H1 (cell line): ENCODE measurements around the gene EFCAB8. TPM values are rescaled to one million over a fixed set of nuclear protein-coding genes. Genes with fewer than 3 reads are reported as not detected.

Experiments used
- CTCF ChIA-PET: fragments of 300-600 bp; sonication (Branson Sonifier 250); formaldehyde crosslinking; loops from one replicate; lab custom pipeline; 2021; ENCODE audit not compliant: partially characterized antibody; lab: Charles Lee
- POLR2A ChIA-PET: fragments of 300-600 bp; sonication (Branson Sonifier 250); formaldehyde crosslinking; loops from one replicate; lab custom pipeline; 2021; ENCODE audit warnings: inconsistent platforms; ENCODE audit not compliant: partially characterized antibody; lab: Charles Lee
- DNase-seq, 2 experiments: peaks; one replicate each; pipeline versions ENCODE4 v3.0.0 to v3.0.0-alpha.2; 2010 to 2022; ENCODE audit warnings: low spot score in 2 of 2, low read depth in 1 of 2, mixed read lengths in 1 of 2
- FAIRE-seq: peaks from 2 replicates; lab custom pipeline; 2011; peaks lifted over from hg19 to GRCh38; lab: Jason Lieb, UNC
- H2AFZ ChIP-seq: 2 replicates; pipeline ENCODE4 v1.8.1; 2012; ENCODE audit warnings: low read length, inconsistent platforms
- H2AK5ac ChIP-seq: 2 replicates; pipeline ENCODE4 v1.6.1; 2013; ENCODE audit warnings: low read depth, low read length
- H2BK120ac ChIP-seq: replicated peaks from 2 replicates; pipeline ENCODE3; 2013; ENCODE audit warnings: low read depth, low read length, inconsistent platforms
- H2BK12ac ChIP-seq: 2 replicates; pipeline ENCODE4 v1.6.1; 2013; ENCODE audit warnings: low read depth, low read length
- H2BK15ac ChIP-seq: 2 replicates; pipeline ENCODE4 v1.6.1; 2013; ENCODE audit warnings: low read length
- H2BK20ac ChIP-seq: 2 replicates; pipeline ENCODE4 v1.6.1; 2013; ENCODE audit warnings: low read length
- H2BK5ac ChIP-seq: 2 replicates; pipeline ENCODE4 v1.6.1; 2013; ENCODE audit warnings: low read depth, low read length
- H3K14ac ChIP-seq: 2 replicates; pipeline ENCODE4 v1.6.1; 2013; ENCODE audit warnings: inconsistent platforms; ENCODE audit not compliant: insufficient read length
- H3K18ac ChIP-seq: 2 replicates; pipeline ENCODE4 v1.6.1; 2013; ENCODE audit warnings: low read length; ENCODE audit errors: extremely low read depth
- H3K23ac ChIP-seq: 2 replicates; pipeline ENCODE4 v1.6.1; 2013; ENCODE audit warnings: inconsistent platforms; ENCODE audit not compliant: insufficient read length
- H3K23me2 ChIP-seq: 2 replicates; pipeline ENCODE4 v1.6.1; 2013; ENCODE audit warnings: low read depth, low read length
- H3K27ac ChIP-seq: 2 replicates; pipeline ENCODE4 v1.6.1; 2011; ENCODE audit warnings: low read depth, low read length, inconsistent platforms
- H3K27me3 ChIP-seq, 4 experiments: replicated peaks in 1 of 4; 1 replicate in 1 of 4; 2 replicates in 3 of 4; pipeline versions ENCODE4 v1.6.1 to v1.8.1; 2011 to 2013; ENCODE audit warnings: low read length in 3 of 4, mild to moderate bottlenecking in 3 of 4, inconsistent platforms in 2 of 4, mixed read lengths in 2 of 4, moderate library complexity in 1 of 4; ENCODE audit not compliant: control insufficient read depth in 3 of 4, insufficient read depth in 3 of 4; ENCODE audit errors: extremely low read depth in 1 of 4
- H3K36me3 ChIP-seq, 4 experiments: 2 replicates each; pipeline versions ENCODE4 v1.6.1 to v1.8.1; 2011 to 2013; ENCODE audit warnings: mild to moderate bottlenecking in 4 of 4, low read length in 3 of 4, moderate library complexity in 2 of 4, control low read depth in 1 of 4, inconsistent platforms in 1 of 4; ENCODE audit not compliant: insufficient read depth in 4 of 4, control insufficient read depth in 2 of 4
- H3K4ac ChIP-seq: replicated peaks from 2 replicates; pipeline ENCODE3; 2013; ENCODE audit warnings: low read length, low read depth, mixed read lengths, inconsistent platforms; ENCODE audit not compliant: insufficient read length
- H3K4me1 ChIP-seq, 4 experiments: replicated peaks in 1 of 4; 1 replicate in 1 of 4; 2 replicates in 3 of 4; pipeline versions ENCODE4 v1.6.1 to v1.8.1; 2011 to 2013; ENCODE audit warnings: low read length in 3 of 4, inconsistent platforms in 2 of 4, mixed read lengths in 1 of 4; ENCODE audit not compliant: insufficient read depth in 4 of 4, control insufficient read depth in 3 of 4
- H3K4me2 ChIP-seq, 2 experiments: 2 replicates each; pipeline versions ENCODE4 v1.6.1 to v1.8.1; 2011 to 2013; ENCODE audit warnings: low read depth in 2 of 2, low read length in 2 of 2, control low read depth in 1 of 2, inconsistent platforms in 1 of 2, mild to moderate bottlenecking in 1 of 2; ENCODE audit not compliant: insufficient read depth in 1 of 2
- H3K4me3 ChIP-seq, 4 experiments: fragments of 200-600, 300-600 bp in 1 of 4; sonication (generic), shearing (Covaris generic), sonication (Bioruptor Twin) in 1 of 4; 2 replicates each; pipeline versions ENCODE4 v1.5.1 to v1.8.1; 2011 to 2016; ENCODE audit warnings: low read length in 4 of 4, low read depth in 3 of 4, control low read depth in 2 of 4, inconsistent platforms in 2 of 4, mild to moderate bottlenecking in 2 of 4, mixed read lengths in 1 of 4, moderate library complexity in 1 of 4; ENCODE audit not compliant: insufficient read depth in 2 of 4; ENCODE audit errors: extremely low read depth in 1 of 4
- H3K56ac ChIP-seq: replicated peaks from 2 replicates; pipeline ENCODE3; 2013; ENCODE audit warnings: low read depth, mild to moderate bottlenecking, mixed read lengths, low read length, inconsistent platforms; ENCODE audit not compliant: insufficient read length
- H3K79me1 ChIP-seq: 2 replicates; pipeline ENCODE4 v1.6.1; 2013; ENCODE audit warnings: low read depth, low read length, control low read depth
- H3K79me2 ChIP-seq, 2 experiments: 2 replicates each; pipeline versions ENCODE4 v1.6.1 to v1.8.1; 2012 to 2013; ENCODE audit warnings: low read length in 2 of 2, mild to moderate bottlenecking in 2 of 2, inconsistent platforms in 1 of 2; ENCODE audit not compliant: insufficient read depth in 2 of 2, control insufficient read depth in 1 of 2
- H3K9ac ChIP-seq, 4 experiments: replicated peaks in 1 of 4; 1 replicate in 1 of 4; 2 replicates in 3 of 4; pipeline versions ENCODE4 v1.6.1 to v1.8.1; 2011 to 2013; ENCODE audit warnings: low read depth in 3 of 4, low read length in 3 of 4, control low read depth in 2 of 4, mild to moderate bottlenecking in 2 of 4, moderate library complexity in 2 of 4, inconsistent platforms in 1 of 4; ENCODE audit errors: extremely low read depth in 1 of 4
- H3K9me3 ChIP-seq, 2 experiments: 2 replicates each; pipeline versions ENCODE4 v1.6.1 to v1.8.1; 2012 to 2013; ENCODE audit warnings: mild to moderate bottlenecking in 2 of 2, moderate library complexity in 2 of 2, control low read depth in 1 of 2, inconsistent platforms in 1 of 2, low read depth in 1 of 2, low read length in 1 of 2, mixed read lengths in 1 of 2; ENCODE audit not compliant: insufficient read depth in 2 of 2
- H4K20me1 ChIP-seq, 2 experiments: replicated peaks in 1 of 2; 2 replicates each; pipeline versions ENCODE3 to v1.8.1; 2011 to 2013; ENCODE audit warnings: inconsistent platforms in 2 of 2, low read length in 2 of 2, mild to moderate bottlenecking in 1 of 2; ENCODE audit not compliant: insufficient read depth in 2 of 2, control insufficient read depth in 1 of 2
- H4K5ac ChIP-seq: 2 replicates; pipeline ENCODE4 v1.6.1; 2013; ENCODE audit warnings: low read length, low read depth, mixed read lengths, inconsistent platforms; ENCODE audit not compliant: insufficient read length
- H4K8ac ChIP-seq: 2 replicates; pipeline ENCODE4 v1.8.0; 2013; ENCODE audit warnings: mild to moderate bottlenecking, moderate library complexity, low read length, inconsistent platforms; ENCODE audit not compliant: insufficient read depth; ENCODE audit errors: extremely low read depth
- H4K91ac ChIP-seq: replicated peaks from 2 replicates; pipeline ENCODE3; 2013; ENCODE audit warnings: low read length, mixed read lengths, inconsistent platforms; ENCODE audit not compliant: insufficient read length
- BACH1 ChIP-seq: IDR thresholded peaks from 2 replicates; pipeline ENCODE4 v1.6.1; 2012; ENCODE audit warnings: low read length, improper control_type of control experiment
- CBX8 ChIP-seq: fragments of 300-800, 300-1000 bp; sonication (generic); IDR thresholded peaks from 2 replicates; pipeline ENCODE4 v1.7.1; 2016; ENCODE audit warnings: low read depth, low read length, borderline replicate concordance
- CREB1 ChIP-seq: IDR thresholded peaks from 2 replicates; pipeline ENCODE4 v1.6.1; 2012; ENCODE audit warnings: inconsistent platforms
- POLR2A ChIP-seq, 2 experiments: IDR thresholded peaks; 1 replicate in 1 of 2; 2 replicates in 1 of 2; pipeline ENCODE4 v1.6.1; 2011; ENCODE audit warnings: low read depth in 2 of 2, low read length in 2 of 2, mild to moderate bottlenecking in 2 of 2; ENCODE audit errors: control extremely low read depth in 1 of 2
- POLR2AphosphoS5 ChIP-seq: IDR thresholded peaks from 2 replicates; pipeline ENCODE4 v1.6.1; 2011; ENCODE audit warnings: low read depth, low read length
- RFX5 ChIP-seq: IDR thresholded peaks from 2 replicates; pipeline ENCODE4 v1.6.1; 2011; ENCODE audit warnings: low read depth, low read length, improper control_type of control experiment, borderline replicate concordance
- SAP30 ChIP-seq: fragments of 300-600 bp; sonication (generic); IDR thresholded peaks from 2 replicates; pipeline ENCODE4 v1.7.1; 2012; ENCODE audit warnings: low read length, moderate library complexity, mild to moderate bottlenecking, inconsistent platforms; ENCODE audit not compliant: insufficient read depth, insufficient replicate concordance
- SIN3A ChIP-seq, 2 experiments: IDR thresholded peaks in 1 of 2; conservative IDR thresholded peaks in 1 of 2; 2 replicates each; pipeline ENCODE4 v1.6.1; 2011 to 2012; ENCODE audit warnings: low read length in 2 of 2, improper control_type of control experiment in 1 of 2, low read depth in 1 of 2, mild to moderate bottlenecking in 1 of 2
- SRF ChIP-seq: IDR thresholded peaks from 2 replicates; pipeline ENCODE4 v1.6.1; 2011; ENCODE audit warnings: mild to moderate bottlenecking, low read depth, low read length, moderate library complexity
- WGBS, 2 experiments: shearing (Covaris generic) in 1 of 2; methylation state at CpG; one replicate each; pipeline versions ENCODE4 v1.1.6 to v1.1.7; 2013 to 2015; ENCODE audit warnings: low lambda C conversion rate in 2 of 2, mixed read lengths in 2 of 2, inconsistent platforms in 1 of 2, low coverage in 1 of 2, missing lambda C conversion rate in 1 of 2; ENCODE audit not compliant: insufficient replicate concordance in 2 of 2, insufficient coverage in 1 of 2, insufficient read length in 1 of 2; ENCODE audit errors: extremely low coverage in 1 of 2, missing lambda C conversion rate in 1 of 2; 5-methylcytosine and 5-hydroxymethylcytosine counted together
- polyA plus RNA-seq, 7 experiments: library from polyadenylated mRNA; depleted of rRNA in 3 of 7; stranded (reverse) in 5 of 7; unstranded in 2 of 7; fragments of >200 nt in 5 of 7; fragments of 200-250 nt in 2 of 7; gene quantifications; 1 replicate in 5 of 7; 2 replicates in 1 of 7; 4 replicates in 1 of 7; pipeline versions ENCODE4 v1.2.1 to v1.2.3, GENCODE V29; 2011 to 2013; ENCODE audit warnings: missing spikeins in 2 of 7, mixed read lengths in 2 of 7
- total RNA-seq: library from RNA; stranded (reverse); fragmentation: NEBNext Ultra II Directional; extraction: Animal tissue kit (Norgen Biotek cat#: 25700); gene quantifications from 2 replicates; pipeline ENCODE4 v1.2.1, GENCODE V29; 2021

EFCAB8 gene
- total and polyA plus RNA-seq, 2 of the 8 experiments (the other 6 are each of a cell fraction or from before 2014, with no cell fraction given) = 0.06 to 0.20 TPM

DNA sequence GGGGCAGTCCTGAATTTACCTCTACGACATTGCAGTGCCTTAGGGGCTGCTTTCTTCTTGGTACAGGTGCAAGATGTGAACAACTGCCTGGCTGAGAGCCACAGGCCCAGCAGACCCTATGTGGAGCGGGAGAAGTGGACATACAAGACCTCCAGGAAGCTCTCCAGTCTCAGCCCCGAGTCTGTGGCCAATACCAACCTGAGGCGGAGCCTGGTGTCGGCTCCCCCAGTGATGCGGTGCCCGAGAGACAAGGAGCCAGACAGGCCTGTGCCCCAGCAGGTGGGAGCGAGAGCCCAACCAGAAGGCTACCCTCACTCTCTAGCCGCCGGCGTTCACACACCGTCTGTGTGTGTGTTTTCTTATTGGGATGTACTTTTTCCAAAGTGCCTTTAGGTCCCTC lies 59.6 kb downstream of the EFCAB8 start:
- Histone ChIP-seq H3K27me3 (no peaks in the 10 kb centered on the region; a peak in 1 of 7 replicates), H3K23me2 (peaks cover 1% of the 10 kb centered on the region; the same call in 1 of the 2 replicates), H3K79me2 (no peaks in the 10 kb centered on the region), H4K5ac (no peak overlapping the region), H4K20me1 (no peaks in the 10 kb centered on the region), H2BK5ac (no peak overlapping the region), H3K14ac (no peak overlapping the region), H2AFZ (no peak overlapping the region), H3K4me3 (no peak overlapping the region), H2BK12ac (no peak overlapping the region), H3K27ac (no peak overlapping the region), H4K8ac (peak overlapping the region; percentile 75; the same call in 1 of the 2 replicates), H2BK120ac (no peak overlapping the region), H2AK5ac (no peak overlapping the region), H3K4ac (no peak overlapping the region), H3K79me1 (no peaks in the 10 kb centered on the region), H3K18ac (no peak overlapping the region), H3K56ac (no peak overlapping the region), H3K4me1 (no peaks in the 10 kb centered on the region), H2BK15ac (no peak overlapping the region), H3K36me3 (no peaks in the 10 kb centered on the region), H3K23ac (no peak overlapping the region), H4K91ac (no peak overlapping the region), H2BK20ac (no peak overlapping the region), H3K9me3 (peaks cover 0 to 11% of the 10 kb centered on the region in 2 experiments; a peak in 3 of 4 replicates), H3K9ac (no peak overlapping the region), H3K4me2 (no peak overlapping the region)
- DNase-seq = peak in 1 of 2 experiments; percentile 41
- WGBS, 2 experiments = 88% methylated on average over 12 of the region's 12 CpGs; no CpG with 5 or more reads in 1 of the 2 experiments
- ChIA-PET CTCF (interaction anchor here (1.0 to 2.1 kb wide), 2 partner anchors 16 to 17 kb away, joined by 3 to 6 read pairs; no protein-coding TSS in a partner anchor), POLR2A (no interaction called here)
- FAIRE-seq = no peak
- TF ChIP-seq SAP30 (no peak), RFX5 (no peak), CREB1 (no peak), CBX8 (no peak), POLR2A (IDR thresholded peaks at IDR 0.05; ENCODE audit: control extremely low read depth in 1 of 2, low read depth in 2 of 2, low read length in 2 of 2) (no peak), BACH1 (no peak), SIN3A (conservative IDR thresholded peaks at IDR 0.05 in 1 of 2, IDR thresholded peaks at IDR 0.05 in 1 of 2; ENCODE audit: low read depth in 1 of 2, low read length in 2 of 2) (no peak), SRF (no peak), POLR2AphosphoS5 (no peak)
